ENCODE data around the gene PRR7. TPM values are rescaled to one million over a fixed set of nuclear protein-coding genes. Genes with fewer than 3 reads are reported as not detected.
A peak's percentile ranks its signal among the peaks of the same experiment; 100 is the strongest.

The PRR7 gene
- total RNA-seq, 1 donor, result 8.8 TPM

DNA sequence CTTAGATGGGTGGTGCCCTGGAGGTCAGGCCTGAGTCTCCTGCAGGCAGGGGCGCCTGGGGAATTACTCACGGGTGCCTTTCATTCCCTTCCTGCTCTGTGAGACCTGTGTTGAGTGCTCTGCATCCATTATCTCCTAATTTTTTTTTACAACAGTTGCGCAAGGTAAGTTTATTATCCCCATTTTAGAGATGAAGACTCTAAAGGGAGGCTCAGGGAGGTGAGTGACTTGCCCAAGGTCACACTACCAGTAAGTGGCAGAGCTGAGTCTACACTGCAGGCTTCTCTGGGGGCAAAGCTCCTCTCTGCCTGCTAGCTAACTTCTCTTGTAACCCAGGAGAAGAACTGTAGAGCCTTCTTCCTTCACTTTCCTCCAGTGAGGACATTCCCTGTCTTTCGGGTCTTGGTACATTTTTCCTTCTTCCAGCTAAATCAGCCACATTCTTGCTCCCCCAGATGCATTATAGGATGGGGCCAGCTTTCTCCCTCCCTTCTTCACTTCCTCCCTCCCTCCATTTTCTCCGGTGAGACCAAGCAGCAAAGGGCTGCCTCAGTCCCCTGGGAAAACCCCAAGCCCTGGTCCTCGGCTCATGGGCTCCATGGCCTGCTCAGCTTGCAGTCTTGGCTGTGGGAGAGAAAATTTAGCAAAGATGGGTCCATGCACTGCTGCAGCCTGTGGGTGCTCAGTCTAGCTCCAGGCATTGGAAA lies 1.8 kb downstream of the PRR7 start:
- TF ChIP-seq, protein P1, sequence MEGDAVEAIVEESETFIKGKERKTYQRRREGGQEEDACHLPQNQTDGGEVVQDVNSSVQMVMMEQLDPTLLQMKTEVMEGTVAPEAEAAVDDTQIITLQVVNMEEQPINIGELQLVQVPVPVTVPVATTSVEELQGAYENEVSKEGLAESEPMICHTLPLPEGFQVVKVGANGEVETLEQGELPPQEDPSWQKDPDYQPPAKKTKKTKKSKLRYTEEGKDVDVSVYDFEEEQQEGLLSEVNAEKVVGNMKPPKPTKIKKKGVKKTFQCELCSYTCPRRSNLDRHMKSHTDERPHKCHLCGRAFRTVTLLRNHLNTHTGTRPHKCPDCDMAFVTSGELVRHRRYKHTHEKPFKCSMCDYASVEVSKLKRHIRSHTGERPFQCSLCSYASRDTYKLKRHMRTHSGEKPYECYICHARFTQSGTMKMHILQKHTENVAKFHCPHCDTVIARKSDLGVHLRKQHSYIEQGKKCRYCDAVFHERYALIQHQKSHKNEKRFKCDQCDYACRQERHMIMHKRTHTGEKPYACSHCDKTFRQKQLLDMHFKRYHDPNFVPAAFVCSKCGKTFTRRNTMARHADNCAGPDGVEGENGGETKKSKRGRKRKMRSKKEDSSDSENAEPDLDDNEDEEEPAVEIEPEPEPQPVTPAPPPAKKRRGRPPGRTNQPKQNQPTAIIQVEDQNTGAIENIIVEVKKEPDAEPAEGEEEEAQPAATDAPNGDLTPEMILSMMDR (IDR thresholded peaks at IDR 0.05; ENCODE audit: insufficient read depth, low read length), result no peak
- DNase-seq (ENCODE audit: low read depth), result no peak
- H3K4me3 ChIP-seq (ENCODE audit: low read depth, low read length), result no peak overlapping the region

DNA sequence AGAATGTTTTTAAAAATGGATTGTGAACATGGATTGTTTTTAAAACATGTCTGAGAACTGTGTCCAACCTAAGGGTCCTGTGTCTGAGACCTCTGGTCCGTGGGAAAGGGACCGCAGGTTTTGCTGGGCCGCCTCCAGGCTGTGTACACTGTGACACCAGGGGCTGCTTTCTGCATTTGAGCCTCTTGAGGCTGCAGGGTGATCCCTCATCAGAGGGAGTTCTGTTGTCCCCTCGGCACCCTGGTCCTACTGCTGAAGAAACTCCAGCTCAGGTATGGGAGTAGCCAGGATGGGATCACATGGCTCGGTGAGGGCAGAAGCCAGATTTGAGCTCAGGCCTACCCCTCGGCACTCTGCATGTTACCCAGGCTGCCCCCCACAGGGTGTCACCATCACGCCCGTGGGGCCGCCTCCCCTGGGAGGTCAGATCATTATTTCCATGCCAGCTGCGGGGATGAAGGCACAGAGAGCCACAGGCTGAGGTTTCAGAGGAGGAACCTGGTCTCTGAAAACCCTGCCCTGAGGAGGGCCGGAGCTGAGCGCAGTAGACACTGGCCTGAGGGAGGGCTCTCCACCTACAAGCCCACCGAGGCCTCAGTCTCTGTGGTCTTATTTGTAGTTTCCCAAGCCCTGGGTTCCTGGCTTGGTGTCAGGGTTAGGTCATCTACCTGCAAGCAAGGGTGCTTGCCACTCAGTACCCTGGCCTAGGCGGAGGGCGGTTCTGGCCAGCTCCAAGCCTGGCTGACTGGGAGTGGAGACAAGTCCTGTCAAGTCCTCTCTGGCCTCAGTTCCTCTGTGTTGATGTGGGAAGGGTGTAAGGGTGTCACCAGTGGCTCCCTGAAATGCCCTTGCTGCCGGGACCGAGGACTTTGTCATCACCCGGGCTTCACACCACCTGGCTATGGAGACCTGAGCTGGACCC lies 2.8 kb downstream of the PRR7 start:
- TF ChIP-seq, protein P1 (IDR thresholded peaks at IDR 0.05; ENCODE audit: insufficient read depth, low read length), result no peak
- DNase-seq (ENCODE audit: low read depth), result no peak
- H3K4me3 ChIP-seq (ENCODE audit: low read depth, low read length), result no peak overlapping the region

DNA sequence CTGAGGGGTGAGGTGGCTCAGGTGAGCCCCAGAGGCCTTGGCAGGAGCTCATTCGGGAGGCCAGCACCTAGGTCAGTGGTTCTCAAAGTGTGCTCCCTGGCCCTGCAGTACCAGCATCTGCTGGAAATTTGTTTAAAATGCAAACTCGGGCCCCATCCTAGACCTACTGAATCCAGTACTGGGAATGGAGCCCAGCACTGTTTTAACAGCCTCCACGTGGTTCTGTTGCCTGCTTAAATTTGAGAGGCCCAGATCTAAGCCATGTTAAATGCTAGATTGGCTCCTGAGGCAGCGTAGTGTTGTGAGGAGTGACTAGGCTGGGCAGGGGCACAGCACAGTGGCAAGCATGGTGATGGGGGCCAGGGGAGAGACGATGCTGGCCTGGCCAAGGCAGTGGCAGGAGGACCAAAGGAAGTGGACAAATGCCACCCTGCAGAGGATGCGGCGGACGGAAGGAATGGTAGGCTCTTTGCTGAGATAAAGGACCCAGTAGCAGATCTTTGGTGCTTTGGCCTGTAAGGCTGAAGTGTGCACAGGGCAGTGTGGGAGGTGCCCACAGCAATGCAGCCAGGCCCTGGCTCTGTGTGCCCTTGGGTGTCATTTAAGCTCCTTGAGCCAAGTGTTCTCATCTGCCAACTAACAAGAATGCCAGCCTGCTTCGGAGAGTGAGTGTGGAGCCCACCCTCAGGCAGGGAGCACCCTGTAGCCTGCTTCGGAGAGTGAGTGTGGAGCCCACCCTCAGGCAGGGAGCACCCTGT lies 4.2 kb downstream of the PRR7 start:
- no peak overlapping the region for H3K4me3 ChIP-seq (ENCODE audit: low read depth, low read length)
- no peak for DNase-seq (ENCODE audit: low read depth)
- TF ChIP-seq, protein P1 (IDR thresholded peaks at IDR 0.05; ENCODE audit: insufficient read depth, low read length), result no peak

DNA sequence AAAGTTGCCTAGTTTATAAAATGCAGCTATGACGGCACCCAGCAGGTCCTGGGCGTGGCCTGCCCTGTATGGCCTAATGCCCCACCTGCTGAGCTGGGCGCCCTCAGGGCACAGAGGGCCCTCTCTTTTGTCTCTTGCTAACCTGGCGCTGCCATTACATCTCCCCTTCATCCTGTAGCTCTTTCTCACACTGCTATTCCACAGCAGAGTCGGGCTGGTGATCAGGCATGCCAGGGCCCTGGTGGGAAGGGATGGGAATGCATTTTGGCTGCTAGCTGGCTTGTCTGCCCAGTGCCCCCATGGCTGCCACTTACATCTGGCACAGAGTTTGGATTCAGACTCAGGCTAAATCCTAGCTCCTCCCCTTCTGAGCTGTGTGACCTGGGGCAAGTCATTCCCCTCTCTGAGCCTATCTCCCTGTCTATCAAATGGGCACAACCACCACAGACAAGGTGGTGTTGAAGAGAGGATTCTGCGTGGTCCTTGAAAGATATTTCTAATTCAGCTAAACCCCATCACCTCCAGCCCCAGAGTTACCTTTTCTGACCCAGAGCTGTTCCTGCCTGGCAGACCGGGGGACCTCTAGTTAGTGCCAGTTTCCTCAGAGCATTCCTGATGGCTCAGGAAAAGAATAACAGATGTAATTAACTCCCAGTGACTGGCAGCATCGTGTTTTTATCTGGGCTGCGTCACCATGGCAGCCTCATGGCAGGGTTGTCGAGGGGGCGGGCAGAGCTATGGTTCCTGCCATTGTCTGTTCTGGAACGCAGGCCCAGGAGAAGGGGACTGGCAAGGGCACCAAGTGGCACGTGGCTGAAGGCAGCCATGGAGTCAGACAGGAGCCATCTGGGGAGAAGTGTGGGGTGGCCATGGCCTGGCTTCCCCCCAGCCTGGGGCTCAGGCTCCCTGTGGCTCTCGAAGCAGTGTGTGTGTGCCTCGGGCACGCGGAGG lies 6.3 kb downstream of the PRR7 start:
- DNase-seq (ENCODE audit: low read depth), result no peak
- no peak overlapping the region for H3K4me3 ChIP-seq (ENCODE audit: low read depth, low read length)
- TF ChIP-seq, protein P1 (IDR thresholded peaks at IDR 0.05; ENCODE audit: insufficient read depth, low read length), result peak; percentile 3

DNA sequence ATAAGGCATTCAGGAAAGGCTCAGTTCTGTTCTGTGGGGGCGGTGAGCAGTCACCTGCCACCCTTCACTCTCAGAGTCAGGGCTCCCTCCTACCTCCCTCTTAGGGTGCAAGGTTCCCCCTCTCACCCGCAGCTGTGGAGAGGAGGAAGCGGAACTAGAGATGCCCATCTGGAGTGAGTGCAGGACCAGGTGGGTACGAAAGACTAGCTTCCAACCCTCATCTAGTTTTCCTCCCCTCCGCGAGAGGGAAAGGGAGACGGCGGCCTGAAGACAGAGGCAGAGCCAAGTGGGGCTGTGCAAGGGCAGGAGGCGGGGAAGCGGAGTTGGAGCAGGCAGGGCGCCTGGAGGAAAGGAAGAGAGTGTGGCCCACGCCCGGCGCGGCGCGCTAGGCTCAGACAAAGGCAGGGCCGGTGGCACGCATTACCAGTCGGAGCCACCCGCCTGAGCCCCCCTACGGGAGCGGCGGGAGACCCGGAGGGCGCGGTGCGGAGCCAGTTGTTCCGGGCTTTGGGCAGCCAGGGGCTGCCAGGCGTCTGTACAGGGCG lies 7.3 kb downstream of the PRR7 start:
- H3K4me3 ChIP-seq (ENCODE audit: low read depth, low read length), result no peak overlapping the region
- peak; percentile 32 for DNase-seq (ENCODE audit: low read depth)
- TF ChIP-seq, protein P1 (IDR thresholded peaks at IDR 0.05; ENCODE audit: insufficient read depth, low read length), result no peak
